ENCODE measurements around the gene U2AF2.
A peak's percentile ranks its signal among the peaks of the same experiment; 100 is the strongest.

Gene U2AF2

DNA sequence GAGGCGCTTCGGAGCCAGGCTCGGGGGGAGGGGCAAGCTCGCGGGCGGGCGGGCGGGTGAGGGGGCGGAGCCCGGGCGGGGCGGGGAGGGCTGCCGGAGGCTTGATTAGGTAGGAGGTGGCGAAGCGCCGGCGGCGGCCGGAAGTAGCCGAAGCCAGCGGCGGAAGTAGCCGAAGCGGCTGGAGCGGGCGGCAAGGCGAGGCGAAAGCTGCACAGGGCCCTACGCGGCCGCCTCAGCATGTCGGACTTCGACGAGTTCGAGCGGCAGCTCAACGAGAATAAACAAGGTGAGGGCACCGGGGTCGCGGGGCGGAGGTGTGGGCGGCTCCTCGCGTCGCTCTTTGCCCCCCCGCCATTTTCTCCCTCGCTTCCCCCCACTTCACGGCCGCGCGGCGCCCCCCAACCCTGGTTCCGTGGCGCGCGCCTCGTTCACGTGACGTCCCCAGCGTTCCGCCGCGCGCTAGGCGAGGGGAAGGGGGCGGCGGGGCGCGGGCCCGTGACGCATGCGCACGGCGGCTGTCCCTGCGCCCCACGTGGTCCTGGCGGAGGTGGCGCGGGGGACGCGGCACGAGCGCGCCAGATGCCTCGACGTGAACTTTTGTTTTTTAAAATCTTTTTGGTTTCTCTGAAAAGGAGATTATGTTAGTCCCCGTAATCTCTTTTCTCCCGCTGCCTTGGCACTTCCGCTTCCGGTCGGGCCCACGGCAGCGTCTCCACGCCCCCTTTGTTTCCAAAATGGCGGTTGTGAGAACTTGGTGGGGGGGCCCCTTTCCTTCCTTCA lies at the start of gene U2AF2:
Gene U2AF2, plus strand, starts transcription at position 168 of the 780 bp plus-strand sequence. Its CDS starts 70 bp downstream, at position 238.
- peak within 1 kb of the TSS; percentile 98 for H3K4me3 ChIP-seq (ENCODE audit: low read length)
- TF ChIP-seq ZNF274 (IDR thresholded peaks at IDR 0.05; ENCODE audit: low read depth, low read length) = no peak

- H3K4me3 ChIP-seq (ENCODE audit: low read length) = peak overlapping the region; percentile 92; the same call in 1 of the 2 replicates
- TF ChIP-seq ZNF274 (IDR thresholded peaks at IDR 0.05; ENCODE audit: low read depth, low read length) = no peak
Observed at GRCh38 chr19:55605207-55605636, 49.6 kb upstream of the U2AF2 start.

- no peak for TF ChIP-seq ZNF274 (IDR thresholded peaks at IDR 0.05; ENCODE audit: low read depth, low read length)
- H3K4me3 ChIP-seq (ENCODE audit: low read length) = peak within 1 kb of the TSS; percentile 92
Observed at GRCh38 chr19:55605637-55606470, 49.0 kb upstream of the U2AF2 start, which contains the start of gene ZNF865. Gene ZNF865 (plus strand): TSS chr19:55605647. CDS start chr19:55613619, 7,972 bp downstream.

GRCh38 chr19:55606471-55606787 lies 48.4 kb upstream of the U2AF2 start:
- no peak for TF ChIP-seq ZNF274 (IDR thresholded peaks at IDR 0.05; ENCODE audit: low read depth, low read length)
- H3K4me3 ChIP-seq (ENCODE audit: low read length) = peak overlapping the region; percentile 92; the same call in 1 of the 2 replicates

DNA sequence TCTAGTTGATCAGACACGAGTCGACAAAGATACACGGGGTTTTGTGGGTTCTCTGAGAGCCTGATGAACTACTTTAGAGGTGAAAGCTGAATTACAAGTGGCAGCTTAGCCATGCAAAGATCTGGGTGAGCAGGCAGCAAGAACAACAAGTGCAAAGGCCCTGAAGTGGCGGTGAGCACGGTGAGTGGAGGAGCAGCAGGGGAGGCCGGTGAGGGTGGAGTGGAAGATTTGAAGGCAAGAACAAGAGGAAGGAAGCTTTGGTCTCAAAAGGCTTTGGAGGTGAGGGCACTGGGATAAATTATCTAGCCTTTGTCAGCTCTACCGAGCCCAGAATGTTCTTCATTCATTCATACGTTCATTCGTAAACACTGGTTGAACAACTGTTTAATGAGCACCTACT lies 48.0 kb upstream of the U2AF2 start:
- peak overlapping the region; percentile 92; the same call in 1 of the 2 replicates for H3K4me3 ChIP-seq (ENCODE audit: low read length)
- TF ChIP-seq ZNF274 (IDR thresholded peaks at IDR 0.05; ENCODE audit: low read depth, low read length) = no peak

DNA sequence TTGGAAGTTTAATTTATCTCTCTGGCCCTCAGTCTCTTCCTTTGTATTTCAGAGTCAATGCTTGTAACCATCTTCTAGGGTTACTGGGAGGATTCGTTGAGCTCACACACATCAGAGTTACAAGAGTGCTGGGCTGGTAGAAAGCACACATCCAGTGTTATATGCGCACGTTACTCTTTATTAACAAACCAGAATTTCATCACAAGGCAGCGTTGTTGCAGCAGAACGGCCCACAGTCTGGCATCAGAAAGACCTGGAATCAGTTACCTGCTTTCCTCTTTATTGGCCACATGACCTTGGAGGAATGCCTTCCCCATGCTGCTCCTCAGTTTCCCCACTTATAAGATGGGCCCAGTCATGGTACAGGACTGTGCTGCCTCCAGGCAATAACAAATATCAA lies 45.5 kb upstream of the U2AF2 start:
- TF ChIP-seq ZNF274 (IDR thresholded peaks at IDR 0.05; ENCODE audit: low read depth, low read length) = no peak
- no peak overlapping the region for H3K4me3 ChIP-seq (ENCODE audit: low read length)

DNA sequence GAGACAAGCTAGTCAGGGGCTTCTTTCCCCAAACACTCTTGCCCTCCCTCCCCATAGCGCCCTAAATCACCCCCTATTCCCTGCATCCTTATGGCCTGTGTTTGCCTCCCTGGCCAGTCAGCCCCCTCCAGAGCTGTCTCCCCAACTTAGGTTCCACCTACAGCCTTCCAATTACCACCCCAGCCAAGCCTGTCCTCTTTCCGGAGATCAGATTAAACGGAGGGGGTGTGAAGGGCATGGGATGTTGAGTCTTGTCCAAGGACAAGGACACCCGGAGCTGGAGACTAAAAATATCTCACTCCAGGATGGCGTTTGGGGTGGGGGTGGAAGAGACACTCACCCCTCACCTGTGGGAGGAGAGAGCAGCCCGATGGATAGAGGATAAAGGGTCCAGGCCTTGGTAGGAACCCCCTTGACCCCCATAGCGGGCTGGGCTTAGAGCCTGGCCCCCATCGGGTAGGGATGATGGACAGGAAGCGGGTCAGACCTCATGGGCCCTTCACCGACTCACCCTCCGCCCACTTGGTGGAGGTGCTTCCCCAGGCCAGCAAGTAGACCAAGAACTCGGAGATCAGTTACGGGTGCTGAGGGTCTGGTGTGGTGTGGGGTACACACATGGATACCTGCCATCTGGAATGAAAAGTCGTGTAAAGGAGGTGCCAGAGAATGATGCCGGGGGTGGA lies 43.4 kb upstream of the U2AF2 start:
- no peak overlapping the region for H3K4me3 ChIP-seq (ENCODE audit: low read length)
- no peak for TF ChIP-seq ZNF274 (IDR thresholded peaks at IDR 0.05; ENCODE audit: low read depth, low read length)

DNA sequence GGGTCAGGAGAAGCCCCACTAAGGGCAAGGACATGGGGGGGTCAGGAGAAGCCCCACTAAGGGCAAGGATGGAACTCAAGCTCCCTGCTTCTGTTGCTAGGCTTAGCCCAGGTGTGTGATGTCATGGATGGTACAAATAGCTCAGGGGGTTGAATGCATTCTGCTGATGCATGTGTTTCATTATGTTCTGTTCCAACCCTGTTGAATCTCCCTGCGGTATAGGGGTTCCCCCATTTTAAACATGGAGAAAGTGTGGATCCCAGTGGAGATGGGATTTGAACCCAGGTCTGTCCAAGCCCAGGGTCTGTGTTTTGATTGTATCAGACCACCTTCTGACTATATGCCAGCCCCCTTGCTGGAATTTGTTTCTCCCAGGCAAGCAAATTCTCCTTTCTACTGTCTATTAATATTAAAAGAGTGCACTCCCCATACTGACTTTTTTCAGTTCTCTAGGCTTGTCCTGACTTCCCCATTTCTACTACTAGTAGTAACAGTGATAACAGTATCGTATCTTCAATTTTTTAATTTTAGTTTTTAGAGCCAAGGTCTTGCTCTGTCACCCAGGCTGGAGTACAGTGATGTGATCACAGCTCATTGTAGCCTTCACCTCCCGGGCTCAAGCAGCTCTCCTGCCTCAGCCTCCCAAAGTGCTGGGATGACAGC lies 42.7 kb upstream of the U2AF2 start:
- H3K4me3 ChIP-seq (ENCODE audit: low read length) = no peak overlapping the region
- no peak for TF ChIP-seq ZNF274 (IDR thresholded peaks at IDR 0.05; ENCODE audit: low read depth, low read length)

GRCh38 chr19:55613396-55613795 lies 41.4 kb upstream of the U2AF2 start:
- no peak overlapping the region for H3K4me3 ChIP-seq (ENCODE audit: low read length)
- no peak for TF ChIP-seq ZNF274 (IDR thresholded peaks at IDR 0.05; ENCODE audit: low read depth, low read length)

- no peak for TF ChIP-seq ZNF274 (IDR thresholded peaks at IDR 0.05; ENCODE audit: low read depth, low read length)
- no peak overlapping the region for H3K4me3 ChIP-seq (ENCODE audit: low read length)
Observed at GRCh38 chr19:55613930-55614710, 40.7 kb upstream of the U2AF2 start.

GRCh38 chr19:55614711-55615542 lies 39.9 kb upstream of the U2AF2 start:
- no peak for TF ChIP-seq ZNF274 (IDR thresholded peaks at IDR 0.05; ENCODE audit: low read depth, low read length)
- H3K4me3 ChIP-seq (ENCODE audit: low read length) = no peak overlapping the region

Measured in GM08714 (cell line).